ENCODE data around the gene WDR70.

The WDR70 gene

GRCh38 chr5:37490120-37490810, 111.1 kb downstream of the WDR70 start:
- Histone ChIP-seq H3K27me3 (ENCODE audit: insufficient read depth, low read length, poor library complexity, severe bottlenecking) (no peaks in the 10 kb centered on the region), H3K9ac (ENCODE audit: low read depth, low read length, poor library complexity, severe bottlenecking) (no peak overlapping the region), H3K4me3 (ENCODE audit: low read length, poor library complexity, severe bottlenecking) (no peak overlapping the region), H2AFZ (ENCODE audit: low read length) (no peak overlapping the region), H3K9me2 (replicated peaks; ENCODE audit: low read depth, low read length) (no peaks in the 10 kb centered on the region), H3K36me3 (ENCODE audit: insufficient read depth, low read length) (peaks cover 15% of the 10 kb centered on the region; the same call in 1 of the 2 replicates), H3K79me2 (ENCODE audit: insufficient read depth, low read length) (no peaks in the 10 kb centered on the region), H3K4me2 (ENCODE audit: low read depth, low read length, poor library complexity, severe bottlenecking) (no peak overlapping the region), H3F3A (ENCODE audit: low read depth) (no peaks in the 10 kb centered on the region), H4K20me1 (ENCODE audit: insufficient read depth, low read length, poor library complexity, severe bottlenecking) (no peaks in the 10 kb centered on the region), H3K4me1 (ENCODE audit: insufficient read depth, low read length, poor library complexity, severe bottlenecking) (no peaks in the 10 kb centered on the region), H3K9me3 (ENCODE audit: insufficient read depth, low read depth, low read length) (peaks cover 11% of the 10 kb centered on the region; the same call in 1 of the 2 replicates)
- TF ChIP-seq EZH2phosphoT487 (IDR thresholded peaks at IDR 0.05; ENCODE audit: borderline replicate concordance), result no peak

DNA sequence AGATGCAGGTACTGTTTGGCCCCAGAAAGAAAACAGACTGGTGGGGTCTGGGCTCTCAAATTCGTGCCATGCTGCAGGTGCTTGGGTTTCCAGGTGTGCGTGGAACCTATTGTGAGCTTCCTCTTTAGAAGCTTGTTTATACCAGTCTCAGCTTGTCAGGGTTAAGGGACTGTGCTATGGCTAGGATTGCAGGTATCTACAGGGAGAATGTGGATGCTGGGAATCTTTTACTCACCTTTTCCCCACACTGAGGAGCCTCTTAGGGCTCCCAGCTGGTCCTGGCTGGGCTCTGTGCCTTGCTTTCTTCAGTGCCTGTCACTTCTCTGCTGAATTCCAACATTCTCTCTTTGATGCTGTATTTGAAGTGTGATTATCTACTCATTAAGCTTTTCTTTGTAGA, 111.8 kb downstream of the WDR70 start:
- Histone ChIP-seq H3K9me2 (replicated peaks; ENCODE audit: low read depth, low read length) (no peaks in the 10 kb centered on the region), H3K9me3 (ENCODE audit: insufficient read depth, low read depth, low read length) (peaks cover 11% of the 10 kb centered on the region; the same call in 1 of the 2 replicates), H3K9ac (ENCODE audit: low read depth, low read length, poor library complexity, severe bottlenecking) (no peak overlapping the region), H3K79me2 (ENCODE audit: insufficient read depth, low read length) (no peaks in the 10 kb centered on the region), H3K4me1 (ENCODE audit: insufficient read depth, low read length, poor library complexity, severe bottlenecking) (peaks cover 5% of the 10 kb centered on the region), H2AFZ (ENCODE audit: low read length) (no peak overlapping the region), H3K4me3 (ENCODE audit: low read length, poor library complexity, severe bottlenecking) (no peak overlapping the region), H3K4me2 (ENCODE audit: low read depth, low read length, poor library complexity, severe bottlenecking) (no peak overlapping the region), H3K36me3 (ENCODE audit: insufficient read depth, low read length) (peaks cover 15% of the 10 kb centered on the region; the same call in 1 of the 2 replicates), H3F3A (ENCODE audit: low read depth) (no peaks in the 10 kb centered on the region), H4K20me1 (ENCODE audit: insufficient read depth, low read length, poor library complexity, severe bottlenecking) (no peaks in the 10 kb centered on the region), H3K27me3 (ENCODE audit: insufficient read depth, low read length, poor library complexity, severe bottlenecking) (no peaks in the 10 kb centered on the region)
- no peak for TF ChIP-seq EZH2phosphoT487 (IDR thresholded peaks at IDR 0.05; ENCODE audit: borderline replicate concordance)
- TF ChIP-seq, protein P1, sequence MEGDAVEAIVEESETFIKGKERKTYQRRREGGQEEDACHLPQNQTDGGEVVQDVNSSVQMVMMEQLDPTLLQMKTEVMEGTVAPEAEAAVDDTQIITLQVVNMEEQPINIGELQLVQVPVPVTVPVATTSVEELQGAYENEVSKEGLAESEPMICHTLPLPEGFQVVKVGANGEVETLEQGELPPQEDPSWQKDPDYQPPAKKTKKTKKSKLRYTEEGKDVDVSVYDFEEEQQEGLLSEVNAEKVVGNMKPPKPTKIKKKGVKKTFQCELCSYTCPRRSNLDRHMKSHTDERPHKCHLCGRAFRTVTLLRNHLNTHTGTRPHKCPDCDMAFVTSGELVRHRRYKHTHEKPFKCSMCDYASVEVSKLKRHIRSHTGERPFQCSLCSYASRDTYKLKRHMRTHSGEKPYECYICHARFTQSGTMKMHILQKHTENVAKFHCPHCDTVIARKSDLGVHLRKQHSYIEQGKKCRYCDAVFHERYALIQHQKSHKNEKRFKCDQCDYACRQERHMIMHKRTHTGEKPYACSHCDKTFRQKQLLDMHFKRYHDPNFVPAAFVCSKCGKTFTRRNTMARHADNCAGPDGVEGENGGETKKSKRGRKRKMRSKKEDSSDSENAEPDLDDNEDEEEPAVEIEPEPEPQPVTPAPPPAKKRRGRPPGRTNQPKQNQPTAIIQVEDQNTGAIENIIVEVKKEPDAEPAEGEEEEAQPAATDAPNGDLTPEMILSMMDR (conservative IDR thresholded peaks at IDR 0.05; ENCODE audit: low read length), result no peak

- Histone ChIP-seq H3K9me3 (ENCODE audit: insufficient read depth, low read depth, low read length) (peaks cover 8% of the 10 kb centered on the region; the same call in 1 of the 2 replicates), H3K9ac (ENCODE audit: low read depth, low read length, poor library complexity, severe bottlenecking) (no peak overlapping the region), H3F3A (ENCODE audit: low read depth) (no peaks in the 10 kb centered on the region), H2AFZ (ENCODE audit: low read length) (no peak overlapping the region), H3K4me2 (ENCODE audit: low read depth, low read length, poor library complexity, severe bottlenecking) (no peak overlapping the region), H3K36me3 (ENCODE audit: insufficient read depth, low read length) (peaks cover 16% of the 10 kb centered on the region; the same call in 1 of the 2 replicates), H4K20me1 (ENCODE audit: insufficient read depth, low read length, poor library complexity, severe bottlenecking) (no peaks in the 10 kb centered on the region), H3K4me3 (ENCODE audit: low read length, poor library complexity, severe bottlenecking) (no peak overlapping the region), H3K9me2 (replicated peaks; ENCODE audit: low read depth, low read length) (no peaks in the 10 kb centered on the region), H3K4me1 (ENCODE audit: insufficient read depth, low read length, poor library complexity, severe bottlenecking) (peaks cover 6% of the 10 kb centered on the region), H3K79me2 (ENCODE audit: insufficient read depth, low read length) (no peaks in the 10 kb centered on the region), H3K27me3 (ENCODE audit: insufficient read depth, low read length, poor library complexity, severe bottlenecking) (no peaks in the 10 kb centered on the region)
- TF ChIP-seq, protein P1 (conservative IDR thresholded peaks at IDR 0.05; ENCODE audit: low read length), result no peak
- no peak for TF ChIP-seq EZH2phosphoT487 (IDR thresholded peaks at IDR 0.05; ENCODE audit: borderline replicate concordance)
Observed at GRCh38 chr5:37492778-37493555, 113.8 kb downstream of the WDR70 start.

Measured in Loucy (cell line).